ENCODE measurements around the gene PSPN.

- TF ChIP-seq, protein P1, sequence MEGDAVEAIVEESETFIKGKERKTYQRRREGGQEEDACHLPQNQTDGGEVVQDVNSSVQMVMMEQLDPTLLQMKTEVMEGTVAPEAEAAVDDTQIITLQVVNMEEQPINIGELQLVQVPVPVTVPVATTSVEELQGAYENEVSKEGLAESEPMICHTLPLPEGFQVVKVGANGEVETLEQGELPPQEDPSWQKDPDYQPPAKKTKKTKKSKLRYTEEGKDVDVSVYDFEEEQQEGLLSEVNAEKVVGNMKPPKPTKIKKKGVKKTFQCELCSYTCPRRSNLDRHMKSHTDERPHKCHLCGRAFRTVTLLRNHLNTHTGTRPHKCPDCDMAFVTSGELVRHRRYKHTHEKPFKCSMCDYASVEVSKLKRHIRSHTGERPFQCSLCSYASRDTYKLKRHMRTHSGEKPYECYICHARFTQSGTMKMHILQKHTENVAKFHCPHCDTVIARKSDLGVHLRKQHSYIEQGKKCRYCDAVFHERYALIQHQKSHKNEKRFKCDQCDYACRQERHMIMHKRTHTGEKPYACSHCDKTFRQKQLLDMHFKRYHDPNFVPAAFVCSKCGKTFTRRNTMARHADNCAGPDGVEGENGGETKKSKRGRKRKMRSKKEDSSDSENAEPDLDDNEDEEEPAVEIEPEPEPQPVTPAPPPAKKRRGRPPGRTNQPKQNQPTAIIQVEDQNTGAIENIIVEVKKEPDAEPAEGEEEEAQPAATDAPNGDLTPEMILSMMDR (optimal IDR thresholded peaks at IDR 0.05 in 1 of 3, IDR thresholded peaks at IDR 0.05 in 1 of 3, conservative IDR thresholded peaks at IDR 0.05 in 1 of 3; ENCODE audit: extremely low read depth in 1 of 3, insufficient read depth in 2 of 3, low read length in 3 of 3): no peak
- TF ChIP-seq EZH2 (IDR thresholded peaks at IDR 0.05; ENCODE audit: low read length): no peak
Observed at GRCh38 chr19:6384381-6384780, 8.6 kb upstream of the PSPN start.

All from keratinocyte (primary cell).